ENCODE data around the gene GGT7.
"Not testable (repeated sequence)": the region's sequence is repeated elsewhere in the genome, so short reads cannot be mapped to it uniquely, and the experiment has no call there.

The GGT7 gene

DNA sequence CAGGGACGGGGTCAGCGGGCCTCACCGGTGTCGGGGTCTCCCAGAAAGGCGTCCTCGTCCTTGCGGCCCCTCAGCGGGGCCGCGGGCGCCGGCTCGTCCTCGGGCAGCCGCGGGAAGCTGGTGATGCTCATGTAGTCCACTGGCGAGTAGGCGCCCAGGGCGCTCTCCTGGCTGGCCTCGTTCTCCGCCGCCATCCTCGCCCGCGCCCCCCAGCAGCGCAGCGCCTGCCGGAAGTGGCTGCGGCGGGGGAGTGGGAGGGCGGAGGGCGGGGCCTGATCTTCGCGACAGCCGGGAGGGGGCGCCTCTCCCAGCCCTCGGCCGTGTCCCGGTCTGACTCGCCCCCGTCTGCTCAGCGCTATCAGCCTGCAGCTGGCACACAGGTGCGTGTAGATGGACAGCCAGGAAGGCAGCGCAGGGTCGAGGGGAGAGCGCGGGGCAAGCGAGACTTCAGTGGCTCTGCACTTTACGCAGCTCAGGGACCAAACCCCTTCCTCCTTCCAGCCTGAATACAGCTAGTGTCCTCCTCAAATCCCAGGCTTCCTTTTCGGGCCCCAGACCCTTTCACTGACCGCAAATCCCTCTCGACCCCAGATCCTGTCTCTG lies at the start of gene GGT7:
Gene GGT7 (minus strand): TSS at position 235 of the 603 bp plus-strand sequence. CDS start 41 bp downstream, at position 194.
- DNase-seq (ENCODE audit: low read depth) = peak; percentile 42

DNA sequence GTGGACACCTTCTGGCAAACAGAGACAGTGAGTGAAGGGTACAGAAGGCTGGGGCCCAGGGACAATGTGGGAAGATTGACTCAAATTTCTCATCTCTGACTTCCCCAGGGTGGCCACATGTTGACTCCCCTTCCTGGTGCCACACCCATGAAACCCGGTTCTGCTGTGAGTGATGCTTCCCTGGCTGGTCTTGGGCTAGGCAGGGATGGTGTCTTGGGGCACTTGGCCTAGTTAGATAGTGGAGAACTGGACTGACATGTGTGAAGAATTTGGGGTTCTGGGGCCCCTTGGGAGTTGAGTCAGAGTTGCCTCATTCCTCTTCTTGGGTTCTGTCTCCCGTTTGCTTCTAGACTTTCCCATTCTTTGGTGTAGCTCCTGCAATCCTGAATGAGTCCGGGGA lies 48.8 kb upstream of the GGT7 start:
- DNase-seq (ENCODE audit: low read depth) = no peak

DNA sequence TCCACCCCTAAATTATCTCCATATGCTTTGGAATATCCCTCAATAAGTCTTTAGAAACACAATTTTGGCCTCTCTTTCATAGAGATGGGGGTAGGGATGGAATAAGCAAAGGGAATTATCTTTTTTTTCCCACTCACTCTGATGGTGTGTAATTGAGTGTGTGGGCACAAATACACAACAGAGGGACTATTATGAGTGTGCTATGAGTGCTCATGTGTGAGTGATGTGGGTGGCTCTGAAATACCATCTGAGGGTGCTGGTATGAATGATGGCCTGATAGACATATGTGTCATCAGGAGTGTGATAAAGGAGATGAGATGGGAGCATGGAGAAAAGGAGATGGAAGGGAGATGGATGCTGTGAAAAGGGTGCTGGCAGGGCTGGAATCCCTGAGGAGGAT lies 47.4 kb upstream of the GGT7 start:
- no peak for DNase-seq (ENCODE audit: low read depth)

DNA sequence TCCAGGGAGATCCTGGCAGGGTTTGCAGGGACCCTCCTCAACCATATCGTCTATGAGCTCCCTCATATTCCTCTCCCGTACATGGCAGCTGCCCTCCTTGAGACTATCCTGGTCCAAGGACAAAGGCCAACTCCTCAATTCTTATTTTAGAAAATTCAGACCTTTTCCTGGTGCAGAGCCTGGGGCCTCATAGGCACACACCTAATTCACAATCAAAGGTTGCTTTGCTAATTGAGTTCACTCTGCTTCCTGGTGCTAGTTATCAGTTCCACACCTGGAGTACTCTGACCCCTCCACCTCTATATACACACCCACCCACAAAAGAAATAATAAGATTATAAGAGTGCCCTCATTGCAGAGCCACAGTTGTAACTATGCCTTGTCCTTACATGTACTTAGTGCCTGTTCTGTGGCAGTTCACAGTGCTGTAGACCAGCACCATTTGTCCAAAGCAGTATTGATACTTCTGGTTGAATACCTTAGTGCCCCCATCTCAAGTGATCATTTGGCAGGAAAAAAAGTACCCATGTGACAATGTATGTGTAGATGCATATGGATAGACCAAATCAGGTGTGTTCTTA lies 44.2 kb upstream of the GGT7 start:
- no peak for DNase-seq (ENCODE audit: low read depth)

- no peak for DNase-seq (ENCODE audit: low read depth)
Measured at GRCh38 chr20:34915749-34916455, 43.2 kb upstream of the GGT7 start.

- no peak for DNase-seq (ENCODE audit: low read depth)
Measured at GRCh38 chr20:34915131-34915530, 42.5 kb upstream of the GGT7 start.

- peak; percentile 55 for DNase-seq (ENCODE audit: low read depth)
Measured at GRCh38 chr20:34907616-34908469, 35.2 kb upstream of the GGT7 start.

- no peak for DNase-seq (ENCODE audit: low read depth)
Measured at GRCh38 chr20:34904202-34904621, 31.6 kb upstream of the GGT7 start.

GRCh38 chr20:34898731-34899130 lies 26.1 kb upstream of the GGT7 start:
- not testable (repeated sequence) for DNase-seq (ENCODE audit: low read depth)

DNA sequence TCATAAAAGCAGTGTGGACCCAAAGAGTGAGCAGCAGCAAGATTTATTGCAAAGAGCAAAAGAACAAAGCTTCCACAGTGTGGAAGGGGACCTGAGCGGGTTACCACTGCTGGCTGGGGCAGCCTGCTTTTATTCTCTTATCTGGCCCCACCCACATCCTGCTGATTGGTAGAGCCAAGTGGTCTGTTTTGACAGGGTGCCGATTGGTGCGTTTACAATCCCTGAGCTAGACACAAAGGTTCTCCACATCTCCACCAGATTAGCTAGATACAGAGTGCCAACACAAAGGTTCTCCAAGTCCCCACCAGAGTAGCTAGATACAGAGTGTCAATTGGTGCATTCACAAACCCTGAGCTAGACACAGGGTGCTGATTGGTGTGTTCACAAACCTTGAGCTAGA lies 25.5 kb upstream of the GGT7 start:
- DNase-seq (ENCODE audit: low read depth) = not testable (repeated sequence)

DNA sequence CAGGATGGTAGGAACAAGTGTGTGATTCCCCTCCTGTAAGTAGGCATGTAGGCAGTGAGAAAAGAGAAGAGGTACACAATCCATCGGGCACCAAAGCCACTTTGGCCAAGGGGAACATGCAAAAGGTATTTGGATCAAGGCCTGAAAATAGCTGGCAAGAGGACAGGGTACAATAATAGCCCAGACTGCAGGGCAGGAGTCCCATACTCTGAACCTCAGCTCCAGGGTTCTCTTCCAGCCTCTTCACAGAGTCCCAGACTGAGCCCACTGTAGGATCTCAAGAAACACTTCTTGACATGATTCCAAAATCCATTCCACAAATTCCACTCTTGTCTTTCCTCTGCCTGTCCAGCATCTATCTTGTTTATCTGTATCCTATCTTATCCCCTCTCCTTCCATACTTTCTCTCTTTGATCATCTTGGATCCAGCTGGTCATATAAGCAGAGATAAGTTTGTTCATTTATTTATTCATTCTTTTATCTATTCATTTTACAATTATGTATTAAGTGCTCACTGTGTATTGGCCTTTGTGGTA lies 23.5 kb upstream of the GGT7 start:
- DNase-seq (ENCODE audit: low read depth) = no peak

DNA sequence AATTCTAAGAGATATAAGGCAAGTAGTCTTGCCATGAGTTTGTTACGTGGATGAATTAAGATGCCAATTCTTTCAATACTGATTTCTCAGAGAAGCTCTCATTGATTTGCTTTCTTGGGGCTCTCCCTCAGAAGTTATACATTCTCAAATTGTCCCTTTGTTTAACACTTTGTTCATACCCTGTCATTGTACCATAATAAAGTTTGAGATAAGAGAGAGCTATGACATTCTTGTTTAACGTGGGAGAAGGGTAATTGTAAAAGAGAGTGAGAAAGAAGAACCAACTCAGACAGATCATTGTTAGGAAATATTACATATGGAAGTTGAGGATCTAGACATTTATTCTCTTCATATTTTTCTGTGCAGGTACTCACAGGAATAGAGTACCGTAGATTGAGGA lies 22.8 kb upstream of the GGT7 start:
- no peak for DNase-seq (ENCODE audit: low read depth)

GRCh38 chr20:34894723-34895122 lies 22.1 kb upstream of the GGT7 start:
- no peak for DNase-seq (ENCODE audit: low read depth)

GRCh38 chr20:34892671-34893070 lies 20.0 kb upstream of the GGT7 start:
- no peak for DNase-seq (ENCODE audit: low read depth)

- DNase-seq (ENCODE audit: low read depth) = peak; percentile 47
Measured at GRCh38 chr20:34891166-34892062, 18.8 kb upstream of the GGT7 start.

DNA sequence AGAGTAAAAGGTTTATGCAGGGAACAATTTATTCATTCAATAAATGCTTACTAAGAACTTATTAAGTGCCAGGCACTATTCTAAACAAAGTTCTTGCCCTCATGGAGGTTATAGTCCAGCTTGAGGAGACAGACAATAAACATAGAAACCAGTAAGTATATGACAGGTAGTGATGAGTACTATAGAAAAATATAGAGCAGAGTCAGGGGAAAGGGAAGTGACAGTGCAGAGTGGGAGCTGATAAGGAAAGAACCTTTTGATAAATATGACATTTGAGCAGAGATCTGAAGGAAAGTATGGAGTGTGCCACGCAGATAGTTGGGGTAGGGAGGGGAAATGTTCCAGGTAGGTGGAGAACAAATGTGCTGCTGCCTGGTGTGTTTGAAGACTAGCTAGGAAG lies 15.8 kb upstream of the GGT7 start:
- DNase-seq (ENCODE audit: low read depth) = no peak

DNA sequence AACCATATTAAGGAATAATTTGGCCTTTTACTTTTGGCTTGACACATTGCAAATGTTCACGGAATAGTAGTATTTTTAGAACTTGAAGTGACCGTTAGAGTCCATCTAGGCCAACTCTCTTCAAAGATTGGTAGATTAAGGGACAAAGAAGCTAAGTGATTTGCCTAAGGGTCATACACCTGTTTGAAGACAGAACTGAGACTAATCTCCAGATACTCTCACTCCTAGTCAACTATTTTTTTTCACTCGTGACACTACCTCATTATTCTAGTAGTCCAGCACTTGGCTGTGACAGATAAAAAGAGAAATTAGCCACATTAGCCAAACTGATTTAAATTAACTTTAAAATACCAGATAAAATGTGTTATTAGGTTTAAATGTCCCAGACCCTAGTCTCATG lies 14.4 kb upstream of the GGT7 start:
- DNase-seq (ENCODE audit: low read depth) = no peak

DNA sequence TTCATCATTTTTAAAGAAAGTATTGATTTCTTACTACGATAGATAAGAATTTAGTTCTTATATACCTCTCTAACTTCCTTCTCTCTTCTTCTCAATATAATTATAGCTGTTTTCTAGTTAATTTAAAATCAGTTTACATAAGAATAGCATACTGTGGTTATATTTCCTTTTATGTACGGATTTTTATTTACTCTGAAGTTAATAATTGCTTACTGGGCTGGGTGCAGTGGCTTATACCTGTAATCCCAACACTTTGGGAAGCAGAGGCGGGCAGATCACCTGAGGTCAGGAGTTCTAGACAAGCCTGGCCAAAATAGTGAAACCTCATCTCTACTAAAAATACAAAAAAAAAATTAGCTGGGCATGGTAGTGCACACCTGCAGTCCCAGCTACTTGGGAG lies 13.5 kb upstream of the GGT7 start:
- DNase-seq (ENCODE audit: low read depth) = no peak

- no peak for DNase-seq (ENCODE audit: low read depth)
Measured at GRCh38 chr20:34884260-34884659, 11.6 kb upstream of the GGT7 start.

GRCh38 chr20:34883809-34884208 lies 11.2 kb upstream of the GGT7 start:
- DNase-seq (ENCODE audit: low read depth) = no peak

DNA sequence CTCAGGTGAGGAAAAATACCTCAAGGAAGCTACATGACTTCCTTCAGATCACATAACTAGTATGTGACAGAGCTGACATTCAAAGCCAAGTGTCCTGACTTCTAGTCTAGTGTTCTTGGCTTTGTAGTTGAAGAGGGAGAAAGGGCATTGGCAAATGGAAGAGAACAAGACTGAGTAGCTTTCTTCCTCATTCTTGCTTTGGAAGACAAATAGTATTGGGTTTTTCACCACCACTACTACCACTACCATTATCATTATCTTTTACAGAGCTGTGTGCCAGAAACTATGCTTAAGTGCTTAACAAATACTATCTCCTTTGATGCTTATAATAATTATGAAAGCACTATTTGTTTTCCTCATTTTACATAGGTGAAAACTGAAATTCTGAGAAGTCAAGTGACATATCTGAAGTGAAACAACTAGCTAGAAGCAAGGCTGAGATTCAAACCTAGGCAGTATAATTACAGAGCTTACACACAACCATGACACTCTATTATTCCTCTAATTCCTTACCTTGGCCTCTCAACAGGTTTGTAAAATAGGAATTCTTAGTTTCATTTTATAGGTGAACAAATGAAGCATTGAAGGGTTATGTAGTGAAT lies 10.5 kb upstream of the GGT7 start:
- DNase-seq (ENCODE audit: low read depth) = no peak

All from fibroblast of the conjunctiva (primary cell).